H1 (cell line): ENCODE measurements around the gene BCL2L12. TPM values are rescaled to one million over a fixed set of nuclear protein-coding genes. Genes with fewer than 3 reads are reported as not detected.

ENCODE experiments used
- CTCF ChIA-PET: fragments of 300-600 bp; sonication (Branson Sonifier 250); formaldehyde crosslinking; loops from one replicate; lab custom pipeline; 2021; ENCODE audit not compliant: partially characterized antibody; lab: Charles Lee
- POLR2A ChIA-PET: fragments of 300-600 bp; sonication (Branson Sonifier 250); formaldehyde crosslinking; loops from one replicate; lab custom pipeline; 2021; ENCODE audit warnings: inconsistent platforms; ENCODE audit not compliant: partially characterized antibody; lab: Charles Lee
- DNase-seq, 2 experiments: peaks; one replicate each; pipeline versions ENCODE4 v3.0.0 to v3.0.0-alpha.2; 2010 to 2022; ENCODE audit warnings: low spot score in 2 of 2, low read depth in 1 of 2, mixed read lengths in 1 of 2
- FAIRE-seq: peaks from 2 replicates; lab custom pipeline; 2011; peaks lifted over from hg19 to GRCh38; lab: Jason Lieb, UNC
- H2AFZ ChIP-seq: 2 replicates; pipeline ENCODE4 v1.8.1; 2012; ENCODE audit warnings: low read length, inconsistent platforms
- H2AK5ac ChIP-seq: 2 replicates; pipeline ENCODE4 v1.6.1; 2013; ENCODE audit warnings: low read depth, low read length
- H2BK120ac ChIP-seq: replicated peaks from 2 replicates; pipeline ENCODE3; 2013; ENCODE audit warnings: low read depth, low read length, inconsistent platforms
- H2BK12ac ChIP-seq: 2 replicates; pipeline ENCODE4 v1.6.1; 2013; ENCODE audit warnings: low read depth, low read length
- H2BK15ac ChIP-seq: 2 replicates; pipeline ENCODE4 v1.6.1; 2013; ENCODE audit warnings: low read length
- H2BK20ac ChIP-seq: 2 replicates; pipeline ENCODE4 v1.6.1; 2013; ENCODE audit warnings: low read length
- H2BK5ac ChIP-seq: 2 replicates; pipeline ENCODE4 v1.6.1; 2013; ENCODE audit warnings: low read depth, low read length
- H3K14ac ChIP-seq: 2 replicates; pipeline ENCODE4 v1.6.1; 2013; ENCODE audit warnings: inconsistent platforms; ENCODE audit not compliant: insufficient read length
- H3K18ac ChIP-seq: 2 replicates; pipeline ENCODE4 v1.6.1; 2013; ENCODE audit warnings: low read length; ENCODE audit errors: extremely low read depth
- H3K23ac ChIP-seq: 2 replicates; pipeline ENCODE4 v1.6.1; 2013; ENCODE audit warnings: inconsistent platforms; ENCODE audit not compliant: insufficient read length
- H3K23me2 ChIP-seq: 2 replicates; pipeline ENCODE4 v1.6.1; 2013; ENCODE audit warnings: low read depth, low read length
- H3K27ac ChIP-seq: 2 replicates; pipeline ENCODE4 v1.6.1; 2011; ENCODE audit warnings: low read depth, low read length, inconsistent platforms
- H3K27me3 ChIP-seq, 4 experiments: replicated peaks in 1 of 4; 1 replicate in 1 of 4; 2 replicates in 3 of 4; pipeline versions ENCODE4 v1.6.1 to v1.8.1; 2011 to 2013; ENCODE audit warnings: low read length in 3 of 4, mild to moderate bottlenecking in 3 of 4, inconsistent platforms in 2 of 4, mixed read lengths in 2 of 4, moderate library complexity in 1 of 4; ENCODE audit not compliant: control insufficient read depth in 3 of 4, insufficient read depth in 3 of 4; ENCODE audit errors: extremely low read depth in 1 of 4
- H3K36me3 ChIP-seq, 4 experiments: 2 replicates each; pipeline versions ENCODE4 v1.6.1 to v1.8.1; 2011 to 2013; ENCODE audit warnings: mild to moderate bottlenecking in 4 of 4, low read length in 3 of 4, moderate library complexity in 2 of 4, control low read depth in 1 of 4, inconsistent platforms in 1 of 4; ENCODE audit not compliant: insufficient read depth in 4 of 4, control insufficient read depth in 2 of 4
- H3K4ac ChIP-seq: replicated peaks from 2 replicates; pipeline ENCODE3; 2013; ENCODE audit warnings: low read length, low read depth, mixed read lengths, inconsistent platforms; ENCODE audit not compliant: insufficient read length
- H3K4me1 ChIP-seq, 4 experiments: replicated peaks in 1 of 4; 1 replicate in 1 of 4; 2 replicates in 3 of 4; pipeline versions ENCODE4 v1.6.1 to v1.8.1; 2011 to 2013; ENCODE audit warnings: low read length in 3 of 4, inconsistent platforms in 2 of 4, mixed read lengths in 1 of 4; ENCODE audit not compliant: insufficient read depth in 4 of 4, control insufficient read depth in 3 of 4
- H3K4me2 ChIP-seq, 2 experiments: 2 replicates each; pipeline versions ENCODE4 v1.6.1 to v1.8.1; 2011 to 2013; ENCODE audit warnings: low read depth in 2 of 2, low read length in 2 of 2, control low read depth in 1 of 2, inconsistent platforms in 1 of 2, mild to moderate bottlenecking in 1 of 2; ENCODE audit not compliant: insufficient read depth in 1 of 2
- H3K4me3 ChIP-seq, 4 experiments: fragments of 200-600, 300-600 bp in 1 of 4; sonication (generic), shearing (Covaris generic), sonication (Bioruptor Twin) in 1 of 4; 2 replicates each; pipeline versions ENCODE4 v1.5.1 to v1.8.1; 2011 to 2016; ENCODE audit warnings: low read length in 4 of 4, low read depth in 3 of 4, control low read depth in 2 of 4, inconsistent platforms in 2 of 4, mild to moderate bottlenecking in 2 of 4, mixed read lengths in 1 of 4, moderate library complexity in 1 of 4; ENCODE audit not compliant: insufficient read depth in 2 of 4; ENCODE audit errors: extremely low read depth in 1 of 4
- H3K56ac ChIP-seq: replicated peaks from 2 replicates; pipeline ENCODE3; 2013; ENCODE audit warnings: low read depth, mild to moderate bottlenecking, mixed read lengths, low read length, inconsistent platforms; ENCODE audit not compliant: insufficient read length
- H3K79me1 ChIP-seq: 2 replicates; pipeline ENCODE4 v1.6.1; 2013; ENCODE audit warnings: low read depth, low read length, control low read depth
- H3K79me2 ChIP-seq, 2 experiments: 2 replicates each; pipeline versions ENCODE4 v1.6.1 to v1.8.1; 2012 to 2013; ENCODE audit warnings: low read length in 2 of 2, mild to moderate bottlenecking in 2 of 2, inconsistent platforms in 1 of 2; ENCODE audit not compliant: insufficient read depth in 2 of 2, control insufficient read depth in 1 of 2
- H3K9ac ChIP-seq, 4 experiments: replicated peaks in 1 of 4; 1 replicate in 1 of 4; 2 replicates in 3 of 4; pipeline versions ENCODE4 v1.6.1 to v1.8.1; 2011 to 2013; ENCODE audit warnings: low read depth in 3 of 4, low read length in 3 of 4, control low read depth in 2 of 4, mild to moderate bottlenecking in 2 of 4, moderate library complexity in 2 of 4, inconsistent platforms in 1 of 4; ENCODE audit errors: extremely low read depth in 1 of 4
- H3K9me3 ChIP-seq, 2 experiments: 2 replicates each; pipeline versions ENCODE4 v1.6.1 to v1.8.1; 2012 to 2013; ENCODE audit warnings: mild to moderate bottlenecking in 2 of 2, moderate library complexity in 2 of 2, control low read depth in 1 of 2, inconsistent platforms in 1 of 2, low read depth in 1 of 2, low read length in 1 of 2, mixed read lengths in 1 of 2; ENCODE audit not compliant: insufficient read depth in 2 of 2
- H4K20me1 ChIP-seq, 2 experiments: replicated peaks in 1 of 2; 2 replicates each; pipeline versions ENCODE3 to v1.8.1; 2011 to 2013; ENCODE audit warnings: inconsistent platforms in 2 of 2, low read length in 2 of 2, mild to moderate bottlenecking in 1 of 2; ENCODE audit not compliant: insufficient read depth in 2 of 2, control insufficient read depth in 1 of 2
- H4K5ac ChIP-seq: 2 replicates; pipeline ENCODE4 v1.6.1; 2013; ENCODE audit warnings: low read length, low read depth, mixed read lengths, inconsistent platforms; ENCODE audit not compliant: insufficient read length
- H4K8ac ChIP-seq: 2 replicates; pipeline ENCODE4 v1.8.0; 2013; ENCODE audit warnings: mild to moderate bottlenecking, moderate library complexity, low read length, inconsistent platforms; ENCODE audit not compliant: insufficient read depth; ENCODE audit errors: extremely low read depth
- H4K91ac ChIP-seq: replicated peaks from 2 replicates; pipeline ENCODE3; 2013; ENCODE audit warnings: low read length, mixed read lengths, inconsistent platforms; ENCODE audit not compliant: insufficient read length
- ATF3 ChIP-seq: IDR thresholded peaks from 2 replicates; pipeline ENCODE4 v1.6.1; 2011; ENCODE audit warnings: low read depth, mild to moderate bottlenecking, low read length; ENCODE audit not compliant: insufficient read depth
- BRCA1 ChIP-seq: IDR thresholded peaks from 2 replicates; pipeline ENCODE4 v1.6.1; 2012; ENCODE audit warnings: low read depth, low read length, improper control_type of control experiment
- CBX8 ChIP-seq: fragments of 300-800, 300-1000 bp; sonication (generic); IDR thresholded peaks from 2 replicates; pipeline ENCODE4 v1.7.1; 2016; ENCODE audit warnings: low read depth, low read length, borderline replicate concordance
- EZH2 ChIP-seq: fragments of 200-600 bp; sonication (generic); IDR thresholded peaks from 2 replicates; pipeline ENCODE4 v1.7.1; 2012; ENCODE audit warnings: low read depth, mild to moderate bottlenecking, moderate library complexity, low read length, inconsistent platforms; ENCODE audit not compliant: severe bottlenecking
- HDAC2 ChIP-seq, 2 experiments: fragments of 300-600 bp in 1 of 2; sonication (generic) in 1 of 2; IDR thresholded peaks; 2 replicates each; pipeline ENCODE4 v1.6.1; 2011 to 2012; ENCODE audit warnings: low read depth in 2 of 2, low read length in 2 of 2, mild to moderate bottlenecking in 2 of 2, moderate library complexity in 2 of 2, borderline replicate concordance in 1 of 2, inconsistent platforms in 1 of 2
- KDM5A ChIP-seq: fragments of 200-600 bp; IDR thresholded peaks from 2 replicates; pipeline ENCODE4 v1.7.1; 2012; ENCODE audit warnings: mild to moderate bottlenecking, low read length, inconsistent platforms, mixed read lengths
- RBBP5 ChIP-seq: IDR thresholded peaks from 2 replicates; pipeline ENCODE4 v1.7.1; 2012; ENCODE audit warnings: low read depth, mild to moderate bottlenecking, inconsistent platforms, low read length, moderate library complexity, borderline replicate concordance
- SAP30 ChIP-seq: fragments of 300-600 bp; sonication (generic); IDR thresholded peaks from 2 replicates; pipeline ENCODE4 v1.7.1; 2012; ENCODE audit warnings: low read length, moderate library complexity, mild to moderate bottlenecking, inconsistent platforms; ENCODE audit not compliant: insufficient read depth, insufficient replicate concordance
- SIN3A ChIP-seq, 2 experiments: IDR thresholded peaks in 1 of 2; conservative IDR thresholded peaks in 1 of 2; 2 replicates each; pipeline ENCODE4 v1.6.1; 2011 to 2012; ENCODE audit warnings: low read length in 2 of 2, improper control_type of control experiment in 1 of 2, low read depth in 1 of 2, mild to moderate bottlenecking in 1 of 2
- SP2 ChIP-seq: IDR thresholded peaks from 2 replicates; pipeline ENCODE4 v1.6.1; 2012; ENCODE audit warnings: mild to moderate bottlenecking, low read length, inconsistent platforms
- YY1 ChIP-seq: IDR thresholded peaks from 2 replicates; pipeline ENCODE4 v1.6.1; 2011; ENCODE audit warnings: low read depth, mild to moderate bottlenecking, low read length
- WGBS, 2 experiments: shearing (Covaris generic) in 1 of 2; methylation state at CpG; one replicate each; pipeline versions ENCODE4 v1.1.6 to v1.1.7; 2013 to 2015; ENCODE audit warnings: low lambda C conversion rate in 2 of 2, mixed read lengths in 2 of 2, inconsistent platforms in 1 of 2, low coverage in 1 of 2, missing lambda C conversion rate in 1 of 2; ENCODE audit not compliant: insufficient replicate concordance in 2 of 2, insufficient coverage in 1 of 2, insufficient read length in 1 of 2; ENCODE audit errors: extremely low coverage in 1 of 2, missing lambda C conversion rate in 1 of 2; 5-methylcytosine and 5-hydroxymethylcytosine counted together
- polyA plus RNA-seq, 7 experiments: library from polyadenylated mRNA; depleted of rRNA in 3 of 7; stranded (reverse) in 5 of 7; unstranded in 2 of 7; fragments of >200 nt in 5 of 7; fragments of 200-250 nt in 2 of 7; gene quantifications; 1 replicate in 5 of 7; 2 replicates in 1 of 7; 4 replicates in 1 of 7; pipeline versions ENCODE4 v1.2.1 to v1.2.3, GENCODE V29; 2011 to 2013; ENCODE audit warnings: missing spikeins in 2 of 7, mixed read lengths in 2 of 7
- total RNA-seq: library from RNA; stranded (reverse); fragmentation: NEBNext Ultra II Directional; extraction: Animal tissue kit (Norgen Biotek cat#: 25700); gene quantifications from 2 replicates; pipeline ENCODE4 v1.2.1, GENCODE V29; 2021

BCL2L12 gene
- total and polyA plus RNA-seq, 2 of the 8 experiments (the other 6 are each of a cell fraction or from before 2014, with no cell fraction given): 126 to 209 TPM

- Histone ChIP-seq H3K4me2 (no peak overlapping the region), H3K79me1 (peaks cover 9% of the 10 kb centered on the region), H4K20me1 (peaks cover 12 to 21% of the 10 kb centered on the region in 2 experiments), H3K27ac (no peak overlapping the region), H3K18ac (no peak overlapping the region), H2BK12ac (no peak overlapping the region), H3K4me3 (no peak overlapping the region), H3K4me1 (no peaks in the 10 kb centered on the region), H3K56ac (no peak overlapping the region), H4K8ac (no peak overlapping the region), H3K9me3 (no peaks in the 10 kb centered on the region), H2AK5ac (no peak overlapping the region), H2AFZ (no peak overlapping the region), H3K79me2 (peaks cover 0 to 21% of the 10 kb centered on the region in 2 experiments; a peak in 2 of 4 replicates), H2BK5ac (no peak overlapping the region), H3K27me3 (no peaks in the 10 kb centered on the region), H3K4ac (no peak overlapping the region), H3K9ac (no peak overlapping the region), H3K23ac (no peak overlapping the region), H2BK120ac (no peak overlapping the region), H3K23me2 (no peaks in the 10 kb centered on the region), H3K36me3 (peaks cover 21 to 63% (median 43%) of the 10 kb centered on the region in 4 experiments), H2BK20ac (no peak overlapping the region), H4K91ac (no peak overlapping the region), H3K14ac (no peak overlapping the region), H2BK15ac (no peak overlapping the region), H4K5ac (no peak overlapping the region)
- DNase-seq: no peak
- CTCF ChIA-PET: interaction anchor here (0.6 to 1.8 kb wide), 10 partner anchors 16 to 112 kb away, joined by 3 to 6 read pairs (median 4); no protein-coding TSS in a partner anchor
- TF ChIP-seq YY1: no peak
- TF ChIP-seq SAP30: no peak
- no peak for TF ChIP-seq SIN3A (conservative IDR thresholded peaks at IDR 0.05 in 1 of 2, IDR thresholded peaks at IDR 0.05 in 1 of 2; ENCODE audit: low read depth in 1 of 2, low read length in 2 of 2)
- no peak for TF ChIP-seq EZH2
- no peak for TF ChIP-seq SP2
- no peak for TF ChIP-seq HDAC2 (IDR thresholded peaks at IDR 0.05; ENCODE audit: borderline replicate concordance in 1 of 2, low read depth in 2 of 2, low read length in 2 of 2)
- TF ChIP-seq KDM5A: no peak
- no peak for TF ChIP-seq CBX8
- no peak for TF ChIP-seq RBBP5
- no peak for TF ChIP-seq BRCA1
- no peak for TF ChIP-seq ATF3
- POLR2A ChIA-PET: interaction anchor here (1.1 to 50.7 kb wide), 10 partner anchors 7 to 121 kb away, joined by 3 to 840 read pairs (median 4); partner anchors contain the start of genes CPT1C, NOSIP, PRMT1 and PRR12
- FAIRE-seq: no peak
- 88% methylated on average over 7 of the region's 7 CpGs; no CpG with 5 or more reads in 1 of the 2 experiments for WGBS, 2 experiments
Observed at GRCh38 chr19:49616945-49617344, 48.8 kb upstream of the BCL2L12 start.
